Measurements from ENCODE around the gene ATP2A1.

DNA sequence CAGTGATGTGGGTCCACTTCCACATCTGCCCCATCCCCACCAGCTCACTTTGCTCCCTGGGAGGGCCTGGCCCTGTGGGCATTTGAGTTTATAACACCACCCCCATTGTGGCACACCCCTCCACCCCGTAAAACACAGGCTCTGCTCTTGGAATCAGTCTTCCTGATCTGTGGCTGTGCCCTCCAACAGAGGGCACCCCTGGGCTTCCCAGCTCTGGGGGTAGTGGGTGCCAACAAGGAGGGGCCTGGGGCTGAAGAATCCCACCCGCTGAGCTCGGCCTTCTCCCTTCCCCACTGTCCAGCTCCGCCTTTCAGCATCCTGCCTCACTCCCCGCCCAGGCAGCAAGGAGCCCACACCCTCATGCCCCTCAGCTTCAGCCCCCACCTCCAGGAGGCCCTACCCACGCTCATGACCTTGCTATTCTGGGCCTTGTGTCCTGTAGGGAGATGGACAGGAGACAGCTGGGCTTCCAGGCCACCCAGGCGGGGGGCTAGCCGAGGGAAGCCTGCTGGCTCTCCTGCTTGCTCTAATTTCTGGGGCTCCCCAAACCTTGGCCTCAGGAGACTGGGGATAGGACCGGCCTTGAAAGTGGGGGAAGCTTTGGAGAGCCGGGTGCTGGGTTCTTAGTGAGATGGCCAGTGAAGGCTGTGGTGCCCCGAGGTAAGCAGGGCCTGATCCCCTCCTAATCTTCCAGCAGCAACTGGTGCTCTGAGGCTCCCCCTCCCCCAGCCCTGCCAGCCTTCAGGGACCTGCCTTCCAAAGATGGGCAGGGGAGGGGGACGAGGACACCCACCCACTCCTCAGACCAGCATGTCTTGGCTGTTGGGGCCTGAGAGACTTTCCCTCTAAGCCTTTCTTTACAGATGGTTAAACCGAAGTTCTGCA, 2.9 kb upstream of the ATP2A1 start:
- TF ChIP-seq EZH2phosphoT487 (IDR thresholded peaks at IDR 0.05; ENCODE audit: borderline replicate concordance), result no peak
- TF ChIP-seq, protein P1, sequence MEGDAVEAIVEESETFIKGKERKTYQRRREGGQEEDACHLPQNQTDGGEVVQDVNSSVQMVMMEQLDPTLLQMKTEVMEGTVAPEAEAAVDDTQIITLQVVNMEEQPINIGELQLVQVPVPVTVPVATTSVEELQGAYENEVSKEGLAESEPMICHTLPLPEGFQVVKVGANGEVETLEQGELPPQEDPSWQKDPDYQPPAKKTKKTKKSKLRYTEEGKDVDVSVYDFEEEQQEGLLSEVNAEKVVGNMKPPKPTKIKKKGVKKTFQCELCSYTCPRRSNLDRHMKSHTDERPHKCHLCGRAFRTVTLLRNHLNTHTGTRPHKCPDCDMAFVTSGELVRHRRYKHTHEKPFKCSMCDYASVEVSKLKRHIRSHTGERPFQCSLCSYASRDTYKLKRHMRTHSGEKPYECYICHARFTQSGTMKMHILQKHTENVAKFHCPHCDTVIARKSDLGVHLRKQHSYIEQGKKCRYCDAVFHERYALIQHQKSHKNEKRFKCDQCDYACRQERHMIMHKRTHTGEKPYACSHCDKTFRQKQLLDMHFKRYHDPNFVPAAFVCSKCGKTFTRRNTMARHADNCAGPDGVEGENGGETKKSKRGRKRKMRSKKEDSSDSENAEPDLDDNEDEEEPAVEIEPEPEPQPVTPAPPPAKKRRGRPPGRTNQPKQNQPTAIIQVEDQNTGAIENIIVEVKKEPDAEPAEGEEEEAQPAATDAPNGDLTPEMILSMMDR (conservative IDR thresholded peaks at IDR 0.05; ENCODE audit: low read length), result 0 out of 2 replicates have a peak, but pooled peaks have one; percentile 20

All from Loucy (cell line).